Cardiac fibroblast (primary cell): ENCODE data around the gene LCORL.

Experiments used
- DNase-seq, 2 donors: peaks; one replicate each; pipeline versions ENCODE4 v3.0.0 to v3.0.0-alpha.2; 2010; ENCODE audit warnings: low read depth in 2 of 2
- H3K4me3 ChIP-seq, 2 donors: replicated peaks in 1 of 2; 1 replicate in 1 of 2; 2 replicates in 1 of 2; pipeline ENCODE4 v1.5.1; 2011; ENCODE audit warnings: low read depth in 2 of 2, low read length in 2 of 2, mild to moderate bottlenecking in 2 of 2, moderate library complexity in 1 of 2
- CTCF ChIP-seq: IDR thresholded peaks from one replicate; pipeline ENCODE4 v1.5.1; 2011; ENCODE audit warnings: low read depth, mild to moderate bottlenecking, low read length, inconsistent platforms

The LCORL gene

GRCh38 chr4:17921451-17921850 lies 100.1 kb downstream of the LCORL start:
- H3K4me3 ChIP-seq, result no peak overlapping the region
- DNase-seq, result no peak
- TF ChIP-seq CTCF, result no peak

- TF ChIP-seq CTCF, result no peak
- DNase-seq, result no peak
Measured at GRCh38 chr4:17920681-17921080, 100.9 kb downstream of the LCORL start.

GRCh38 chr4:17915439-17915838 lies 106.1 kb downstream of the LCORL start:
- peak; percentile 7 to 8 for DNase-seq
- H3K4me3 ChIP-seq, result no peak overlapping the region
- no peak for TF ChIP-seq CTCF

More at GRCh38 chr4:17920681-17921080, 100.9 kb downstream of the LCORL start:
- H3K4me3 ChIP-seq, result no peak overlapping the region

DNA sequence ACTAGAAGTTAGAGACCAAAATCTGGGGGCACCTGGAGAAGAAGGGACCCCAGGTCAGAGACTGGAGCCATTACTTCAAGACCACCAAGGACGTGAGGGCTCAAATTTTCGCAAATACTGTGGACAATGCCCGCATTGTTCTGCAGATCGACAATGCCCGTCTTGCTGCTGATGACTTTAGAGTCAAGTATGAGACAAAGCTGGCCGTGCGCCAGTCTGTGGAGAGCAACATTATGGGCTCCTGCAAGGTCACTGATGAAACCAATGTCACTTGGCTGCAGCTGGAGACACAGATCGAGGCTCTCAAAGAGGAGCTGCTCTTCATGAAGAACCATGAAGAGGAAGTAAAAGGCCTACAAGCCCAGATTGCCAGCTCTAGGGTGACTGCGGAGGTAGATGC lies 109.5 kb downstream of the LCORL start:
- no peak for TF ChIP-seq CTCF
- no peak for DNase-seq
- H3K4me3 ChIP-seq, result no peak overlapping the region

DNA sequence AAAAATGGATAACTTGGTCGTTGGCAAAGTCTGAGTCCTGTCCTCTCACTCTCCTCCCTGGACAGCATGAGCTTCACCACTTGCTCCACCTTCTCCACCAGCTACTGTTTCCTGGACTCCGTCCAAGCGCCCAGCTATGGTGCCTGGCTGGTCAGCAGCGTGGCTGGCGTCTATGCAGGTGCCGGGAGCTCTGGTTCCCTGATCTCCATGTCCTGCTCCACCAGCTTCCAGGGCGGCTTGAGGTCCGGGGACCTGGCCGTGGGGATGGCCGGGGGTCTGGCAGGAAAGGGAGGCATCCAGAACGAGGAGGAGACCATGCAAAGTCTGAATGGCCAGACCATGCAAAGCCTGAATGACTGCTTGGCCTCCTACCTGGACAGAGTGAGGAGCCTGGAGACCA lies 109.9 kb downstream of the LCORL start:
- DNase-seq, result no peak
- H3K4me3 ChIP-seq, result no peak overlapping the region
- no peak for TF ChIP-seq CTCF

DNA sequence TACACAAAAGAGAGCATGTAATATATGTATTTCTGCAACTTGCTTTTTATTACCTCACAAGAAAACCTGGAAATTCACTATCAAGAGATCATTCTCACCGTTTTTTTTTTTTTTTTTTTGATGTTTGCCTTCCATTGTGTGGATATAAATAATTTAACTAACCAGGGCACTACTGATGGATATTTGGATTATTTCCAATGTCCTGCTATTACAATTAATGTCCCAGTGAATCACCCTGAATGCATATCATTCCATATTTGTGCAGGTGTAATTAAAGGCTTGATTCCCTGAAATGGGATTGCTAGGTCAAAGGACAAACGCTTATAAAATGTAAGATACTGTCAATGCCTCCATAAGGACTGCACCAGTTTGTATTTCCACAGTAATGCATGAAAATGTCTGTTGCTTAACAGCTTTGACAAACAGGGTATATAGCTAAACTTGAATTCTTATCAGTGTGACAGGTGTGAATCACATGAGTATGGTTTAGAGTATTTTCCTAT lies 123.0 kb downstream of the LCORL start:
- no peak overlapping the region for H3K4me3 ChIP-seq
- DNase-seq, result no peak
- no peak for TF ChIP-seq CTCF

GRCh38 chr4:17895481-17895880 lies 126.1 kb downstream of the LCORL start:
- DNase-seq, result no peak
- TF ChIP-seq CTCF, result no peak
- H3K4me3 ChIP-seq, result no peak overlapping the region
